OCI-M2 (cell line): ENCODE measurements around the gene ABHD2.
"Not testable (repeated sequence)": the region's sequence is repeated elsewhere in the genome, so short reads cannot be mapped to it uniquely, and the experiment has no call there.

Source experiments
- DNase-seq: peaks from one replicate; lab custom pipeline; 2025; ENCODE audit not compliant: unreplicated experiment; lab: John Stamatoyannopoulos, UW

The ABHD2 gene

GRCh38 chr15:89075101-89075640 lies 13.1 kb upstream of the ABHD2 start:
- DNase-seq, result no peak

- peak; percentile 30 for DNase-seq
These were observed 12.4 kb upstream of the ABHD2 start for GRCh38 chr15:89075846-89076245.

DNA sequence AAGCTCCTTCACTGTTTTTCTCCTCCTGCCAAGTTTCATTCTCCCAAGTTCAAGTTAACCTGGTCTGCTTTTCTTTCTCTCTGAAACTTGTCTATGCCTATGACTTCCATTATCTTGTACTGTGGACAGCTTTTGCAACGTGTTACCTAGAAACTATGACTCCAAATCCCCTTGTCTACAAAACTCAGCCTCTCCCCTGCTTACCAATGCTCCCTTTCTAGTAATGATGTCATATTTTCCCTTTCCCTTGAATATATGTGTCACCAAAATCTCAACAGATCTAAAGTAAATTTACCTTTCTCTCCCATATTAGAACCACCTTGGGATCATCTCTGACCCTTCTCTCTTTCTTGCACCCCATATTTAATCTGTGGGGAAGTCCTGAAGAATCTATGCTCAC lies 10.5 kb upstream of the ABHD2 start:
- DNase-seq, result no peak

DNA sequence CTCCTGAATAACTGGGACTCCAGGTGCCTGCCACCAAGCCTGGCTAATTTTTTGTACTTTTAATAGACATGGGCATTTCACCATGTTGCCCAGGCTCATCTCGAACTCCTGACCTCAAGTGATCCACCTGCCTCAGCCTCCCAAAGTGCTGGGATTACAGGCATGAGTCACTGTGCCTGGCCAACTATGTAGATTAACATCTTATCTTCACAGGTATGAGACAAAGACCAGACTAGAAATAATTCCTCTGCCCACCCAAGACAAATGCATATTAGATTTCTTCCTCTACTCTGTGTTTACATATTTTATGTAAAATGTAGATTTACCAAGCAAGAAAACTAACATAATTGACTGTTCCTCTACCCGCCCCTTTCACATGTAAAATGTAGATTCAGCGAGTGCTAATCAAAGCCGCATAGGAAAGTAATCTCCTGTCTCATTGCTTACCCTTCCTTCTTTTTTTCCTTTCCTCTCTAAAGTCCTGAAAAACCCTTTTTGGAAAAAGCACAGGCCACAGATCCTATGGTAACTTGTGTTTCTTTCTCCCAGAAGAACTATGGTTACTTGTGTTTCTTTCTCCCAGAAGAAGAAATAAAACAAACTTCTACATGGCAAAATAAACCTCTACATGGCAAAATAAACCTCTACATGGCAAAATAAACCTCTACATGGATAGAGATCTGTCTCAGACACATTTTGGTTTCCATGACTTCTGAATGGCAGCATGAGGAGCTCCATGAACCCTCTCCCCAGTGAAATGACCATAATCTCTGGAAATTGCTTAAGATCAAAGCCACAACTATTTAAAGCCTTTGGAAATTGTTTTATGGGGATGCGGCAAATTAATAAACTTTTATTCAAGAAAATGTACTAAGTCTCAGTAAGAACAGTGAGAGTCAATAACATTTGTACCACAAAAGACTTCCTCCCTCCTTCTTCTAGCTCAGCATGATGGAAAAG lies 9.1 kb upstream of the ABHD2 start:
- DNase-seq, result no peak

DNA sequence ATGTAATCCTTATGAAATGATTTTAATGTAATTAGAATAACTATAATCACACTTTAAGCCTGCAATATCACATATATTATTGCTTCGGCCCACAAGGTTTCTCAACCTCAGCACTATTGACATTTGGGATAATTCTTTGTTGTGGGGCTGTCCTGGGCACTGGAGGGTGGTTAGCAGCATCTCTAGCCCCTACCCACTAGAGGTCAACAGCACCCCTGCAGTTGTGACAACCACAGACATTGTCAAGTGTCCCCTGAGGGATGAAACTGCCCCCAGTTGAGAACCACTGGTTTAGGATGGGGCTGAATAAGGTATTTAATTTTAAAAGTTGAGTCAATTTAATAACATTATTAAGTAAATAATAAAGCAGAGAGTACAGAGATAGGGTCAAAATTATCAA lies 6.4 kb upstream of the ABHD2 start:
- DNase-seq, result no peak

- DNase-seq, result no peak
These were observed 5.0 kb upstream of the ABHD2 start for GRCh38 chr15:89083246-89083645.

DNA sequence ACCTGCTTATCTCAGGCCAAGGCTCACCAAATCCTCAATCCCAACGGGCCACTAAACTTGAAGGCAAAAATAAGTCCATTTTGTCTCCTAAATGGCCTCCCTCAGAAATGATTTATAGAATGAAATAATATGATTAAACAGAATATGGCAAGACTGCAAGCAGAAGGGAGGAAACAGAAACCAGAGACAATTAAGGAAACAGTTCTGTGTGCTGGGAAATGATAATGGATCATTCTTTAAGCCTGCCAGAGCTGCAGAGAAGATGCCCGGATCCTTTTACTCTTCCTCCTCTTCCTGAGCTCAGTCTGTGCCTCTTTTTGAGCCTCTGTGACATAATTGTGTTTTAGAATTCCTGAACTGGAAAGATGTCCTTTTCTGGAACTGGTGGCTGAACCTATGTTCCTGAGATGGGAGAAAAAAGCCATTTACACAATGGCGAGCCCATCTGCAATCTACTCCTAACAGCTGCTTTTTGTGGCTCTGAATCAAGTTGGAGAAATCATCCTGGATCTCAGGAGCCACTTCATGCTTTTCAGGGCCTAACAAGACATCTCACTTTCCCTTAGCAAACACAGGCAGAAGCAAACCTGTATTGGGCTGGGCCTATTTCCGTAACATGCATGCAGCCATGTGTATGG lies 2.8 kb upstream of the ABHD2 start:
- DNase-seq, result no peak

DNA sequence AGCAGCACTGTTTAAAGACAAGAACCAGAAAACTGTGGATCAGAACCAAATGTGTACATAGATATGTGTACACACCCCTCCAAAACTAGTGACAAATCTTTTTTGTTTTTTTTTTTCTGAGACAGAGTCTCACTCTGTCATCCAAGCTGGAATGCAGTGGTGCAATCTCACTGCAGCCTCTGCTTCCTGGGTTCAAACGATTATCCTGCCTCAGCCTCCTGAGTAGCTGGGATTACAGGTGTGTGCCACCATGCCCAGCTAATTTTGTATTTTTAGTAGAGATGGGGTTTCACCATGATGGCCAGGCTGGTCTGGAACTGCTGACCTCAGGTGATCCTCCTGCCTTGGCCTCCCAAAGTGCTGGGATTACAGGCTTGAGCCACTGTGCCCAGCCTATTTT lies 2.3 kb upstream of the ABHD2 start:
- not testable (repeated sequence) for DNase-seq

DNA sequence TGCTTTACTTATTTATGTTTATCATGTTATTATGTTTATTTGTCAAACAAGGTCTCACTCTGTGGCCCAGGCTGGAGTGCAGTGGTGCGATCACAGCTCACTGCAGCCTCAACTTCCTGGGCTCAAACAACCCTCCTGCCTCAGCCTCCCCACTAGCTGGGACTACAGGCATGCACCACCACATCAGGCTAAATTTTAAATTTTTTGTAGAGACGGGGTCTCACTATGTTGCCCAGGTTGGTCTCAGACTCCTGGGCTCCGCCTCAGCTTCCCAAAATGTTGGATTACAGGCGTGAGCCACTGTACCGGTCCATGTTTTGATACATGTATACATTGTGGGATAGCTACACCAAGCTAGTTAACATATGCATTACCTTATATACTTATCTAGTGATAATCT lies 1.9 kb upstream of the ABHD2 start:
- DNase-seq, result not testable (repeated sequence)

DNA sequence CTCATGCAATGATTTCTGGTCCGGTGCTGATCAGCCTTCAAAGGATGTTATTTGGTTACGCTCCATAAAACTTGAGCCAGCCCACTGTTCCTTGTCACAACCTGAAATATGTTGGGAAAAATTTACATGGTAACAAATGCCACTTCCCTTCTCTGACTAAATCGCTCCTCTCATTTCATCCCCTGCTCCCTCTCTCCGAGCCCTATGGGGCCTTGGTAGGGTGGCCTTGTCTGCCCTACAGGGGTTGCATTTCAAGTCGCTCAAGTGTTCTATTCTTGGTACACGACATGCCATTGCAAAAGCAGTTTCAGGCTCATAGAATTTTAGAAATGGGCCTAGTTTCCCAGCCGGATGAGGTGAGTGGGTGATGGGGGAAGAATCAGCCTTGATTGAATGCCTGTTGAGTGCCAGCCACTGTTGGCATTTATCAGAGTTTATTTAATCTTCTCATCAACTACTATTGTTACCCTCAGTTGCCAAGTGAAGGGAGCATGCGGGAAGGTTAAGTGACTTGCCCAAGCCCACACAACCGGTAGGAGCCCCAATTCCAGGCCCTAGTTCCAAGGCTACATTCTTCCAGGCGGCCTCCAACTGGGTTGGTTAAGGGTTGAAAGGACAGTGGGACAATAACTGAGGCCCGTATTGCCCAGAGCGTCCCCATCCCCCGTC lies 961 bp upstream of the ABHD2 start:
- no peak for DNase-seq

DNA sequence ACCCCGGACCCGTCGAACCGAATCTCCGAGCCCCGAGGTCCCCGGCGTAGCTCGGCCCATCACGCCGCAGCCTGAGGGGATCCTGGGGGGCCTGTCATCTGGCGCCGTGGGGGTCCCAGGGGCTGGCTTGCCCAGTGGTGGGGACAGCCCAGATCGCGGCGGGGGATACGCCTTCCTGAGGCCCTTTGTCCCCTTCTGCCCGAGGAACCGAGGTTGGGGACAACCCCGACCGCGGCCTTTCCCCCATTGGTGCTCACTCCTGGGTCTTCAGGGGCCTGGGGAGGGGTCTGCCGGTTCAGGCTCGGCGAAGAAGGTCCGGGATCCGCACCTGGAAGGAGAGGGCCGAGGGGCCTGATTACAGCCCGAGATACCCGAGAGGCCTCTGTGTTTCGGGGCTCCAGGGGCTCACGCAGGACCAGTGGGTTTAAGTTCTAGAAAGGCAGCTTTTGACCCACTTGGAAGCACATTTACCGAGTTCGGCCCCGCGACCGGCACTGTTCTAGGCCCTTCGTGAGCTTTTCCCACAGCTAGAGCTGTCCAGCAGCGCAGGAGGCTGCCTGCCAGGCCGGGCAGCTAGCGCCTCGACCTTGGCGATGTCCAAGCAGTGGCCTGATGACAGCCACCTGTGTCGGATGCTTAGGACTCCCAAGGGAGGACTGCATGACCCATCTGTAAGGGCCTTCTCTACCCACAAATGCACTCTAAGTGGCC lies 504 bp downstream of the ABHD2 start:
- DNase-seq, result no peak

GRCh38 chr15:89089316-89090230 lies 1.3 kb downstream of the ABHD2 start:
- no peak for DNase-seq

- DNase-seq, result no peak
These were observed 2.8 kb downstream of the ABHD2 start for GRCh38 chr15:89090791-89091626.

GRCh38 chr15:89091627-89092220 lies 3.5 kb downstream of the ABHD2 start:
- DNase-seq, result no peak

DNA sequence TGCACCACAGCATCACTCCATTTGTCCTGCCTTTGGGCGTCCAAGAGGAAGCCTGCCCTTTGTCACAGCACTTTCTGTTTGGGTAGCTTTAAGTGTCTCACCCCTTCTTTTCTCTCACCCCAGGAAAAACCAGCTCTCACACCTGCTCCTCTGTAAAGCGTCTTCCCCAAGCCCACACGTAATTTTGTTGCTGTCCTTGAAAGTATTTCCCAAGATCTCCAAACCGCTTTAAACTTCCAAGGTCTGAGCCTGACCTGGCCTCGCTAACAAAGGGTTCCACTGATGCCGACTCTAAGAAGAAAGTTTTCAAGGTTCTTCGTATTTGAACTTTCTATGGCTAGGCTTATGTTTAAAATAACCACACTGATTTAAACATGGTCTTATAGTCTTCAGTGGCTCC lies 5.3 kb downstream of the ABHD2 start:
- no peak for DNase-seq

DNA sequence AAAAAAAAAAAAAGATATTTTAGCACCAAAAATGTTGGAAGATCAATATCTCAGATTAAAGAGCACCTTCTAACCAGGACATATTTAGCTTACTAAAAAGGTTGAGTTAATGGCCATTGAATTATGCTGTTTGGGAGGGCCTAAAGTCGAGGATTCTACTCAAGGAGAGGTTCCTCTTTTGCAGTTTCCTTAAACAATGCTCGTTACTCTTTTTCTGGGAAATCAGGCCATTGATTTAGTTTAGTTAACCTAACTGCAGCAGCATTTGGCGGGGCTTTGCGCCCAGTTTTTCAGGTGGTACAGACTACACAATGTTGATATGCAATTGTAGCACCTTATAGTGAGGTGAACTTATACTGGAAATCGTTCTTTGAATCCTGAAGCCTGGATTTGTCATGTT lies 6.8 kb downstream of the ABHD2 start:
- DNase-seq, result no peak

DNA sequence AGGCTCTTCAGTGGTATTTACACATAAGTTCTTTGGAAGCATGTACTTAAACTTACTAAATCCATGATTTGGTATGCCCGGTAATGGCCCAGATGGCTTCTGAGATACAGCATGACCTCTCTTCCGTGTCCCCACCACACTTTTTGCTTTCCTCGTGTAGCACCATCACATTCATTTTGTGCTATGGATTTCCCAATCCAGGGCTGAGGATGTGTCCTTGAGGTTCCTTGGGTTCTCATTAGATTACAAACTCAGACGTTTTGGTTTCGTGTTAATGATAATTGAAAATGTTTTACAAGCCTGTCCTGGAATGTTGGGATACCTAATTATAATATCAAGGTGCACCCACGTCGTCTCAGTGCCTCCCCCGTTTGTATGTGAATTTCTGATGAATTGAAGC lies 7.3 kb downstream of the ABHD2 start:
- no peak for DNase-seq

- DNase-seq, result no peak
These were observed 8.4 kb downstream of the ABHD2 start for GRCh38 chr15:89096664-89097063.

GRCh38 chr15:89097313-89097712 lies 9.1 kb downstream of the ABHD2 start:
- DNase-seq, result no peak
